22Rv1 (cell line): Measurements from ENCODE around the gene AGAP3.

Experiments
- CTCF ChIP-seq: fragments of 450-650 bp; IDR thresholded peaks from 2 replicates; pipeline ENCODE4 v1.5.1; 2017; ENCODE audit warnings: mild to moderate bottlenecking
- ZFX ChIP-seq: fragments of 450-650 bp; IDR thresholded peaks from 2 replicates; pipeline ENCODE4 v1.6.1; 2017; ENCODE audit warnings: antibody characterized with exemption, borderline replicate concordance

GRCh38 chr7:151177310-151177709, 91.0 kb downstream of the AGAP3 start:
- TF ChIP-seq CTCF (no peak), ZFX (no peak)
